ENCODE measurements around the gene SMAD6.

SMAD6 gene

DNA sequence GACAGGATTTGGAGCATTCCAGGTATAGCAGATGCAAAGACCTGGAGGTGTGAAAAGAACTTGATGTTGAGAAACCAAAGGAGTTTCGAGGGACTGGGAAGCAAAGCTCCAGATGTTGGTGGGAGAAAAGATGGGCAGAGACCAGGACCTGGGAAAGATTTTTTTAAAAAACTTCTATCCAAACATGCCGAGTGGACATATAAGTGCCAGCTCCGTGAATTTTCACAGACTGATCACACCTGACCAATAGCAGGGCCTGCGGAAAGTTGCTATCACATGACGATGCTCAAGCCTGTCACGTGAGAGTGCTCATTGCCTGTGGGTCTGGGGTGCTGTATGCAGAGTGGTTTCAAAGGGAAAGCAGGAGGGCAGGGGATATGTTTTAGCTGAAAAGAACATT lies 19.9 kb downstream of the SMAD6 start:
- DNase-seq, result no peak

DNA sequence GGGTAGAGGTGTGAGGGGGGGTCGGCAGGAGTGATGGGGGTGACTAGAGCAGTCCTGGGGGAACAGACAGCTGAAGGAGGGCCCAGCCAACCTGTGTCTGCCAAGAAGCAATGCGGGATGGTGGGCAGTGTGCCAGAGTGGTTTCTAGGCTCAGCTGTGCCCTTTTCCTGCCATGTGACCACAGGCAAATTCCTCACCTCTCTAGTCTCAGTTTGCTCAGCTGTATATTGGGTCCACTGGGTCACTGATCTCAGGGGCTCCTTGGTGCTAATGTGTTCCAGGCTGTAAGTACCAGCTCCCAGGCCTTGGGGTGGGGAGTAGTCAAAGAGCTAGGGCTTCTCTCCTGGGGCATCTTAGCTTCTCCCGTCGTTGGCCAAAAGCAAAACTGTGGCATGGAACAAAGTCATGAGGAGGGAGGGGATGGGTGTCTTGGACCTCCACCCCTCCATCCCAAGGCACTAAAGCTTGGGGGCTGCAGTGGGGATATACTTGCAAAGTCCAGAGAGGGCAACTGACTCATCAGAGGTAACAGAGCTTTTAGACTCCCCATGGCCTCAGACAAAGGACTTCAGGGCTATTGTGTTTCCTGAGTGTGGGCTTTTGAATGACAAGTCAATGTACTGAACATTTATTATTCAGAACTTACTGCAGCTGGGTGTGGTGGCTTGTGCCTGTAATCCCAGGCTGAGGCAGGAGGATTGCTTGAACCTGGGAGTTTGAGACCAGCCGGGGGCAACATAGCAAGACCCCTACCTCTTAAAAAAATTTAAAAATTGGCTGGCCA lies 20.9 kb downstream of the SMAD6 start:
- no peak for DNase-seq

DNA sequence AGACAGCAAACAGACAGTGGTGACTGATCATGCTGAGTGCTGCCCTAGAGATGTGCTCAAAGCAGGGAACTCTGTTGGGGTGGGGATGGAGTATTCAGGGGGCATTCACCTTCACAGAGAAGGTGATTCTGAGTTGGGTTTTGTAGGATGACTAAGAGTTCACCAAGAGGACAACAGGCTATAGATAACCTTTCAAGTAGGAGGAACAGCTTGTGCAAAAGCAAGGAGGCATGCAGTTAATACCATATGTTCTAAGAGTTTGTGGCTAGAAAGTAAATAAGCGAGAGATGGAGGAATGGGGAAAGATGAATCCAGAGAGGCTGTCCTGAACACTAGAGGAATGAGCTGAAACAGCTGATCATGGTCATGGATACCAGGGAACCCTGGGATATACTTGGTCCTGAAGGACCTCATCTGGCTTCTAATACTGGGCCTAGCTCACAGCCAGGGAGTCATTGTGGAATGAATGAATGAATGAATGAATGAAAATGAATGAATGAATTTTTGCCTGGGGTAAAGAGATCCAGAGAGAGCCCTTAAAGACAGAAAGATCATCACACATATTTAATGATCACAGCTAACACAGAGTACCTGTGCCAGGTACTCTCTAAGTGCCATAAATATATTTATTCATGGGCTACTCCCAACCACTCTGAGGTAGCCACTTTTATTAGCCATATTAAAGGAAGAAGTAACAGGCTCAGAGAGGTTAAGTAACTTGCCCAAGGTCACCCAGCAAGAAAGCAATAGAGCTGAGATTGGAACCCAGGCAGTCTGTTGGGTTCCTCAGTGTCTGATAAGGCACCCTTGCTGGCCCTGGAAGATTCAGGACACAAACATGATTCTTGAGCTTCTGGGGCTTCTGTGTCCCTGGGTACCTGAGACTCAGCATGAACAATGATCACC lies 22.0 kb downstream of the SMAD6 start:
- DNase-seq, result no peak

DNA sequence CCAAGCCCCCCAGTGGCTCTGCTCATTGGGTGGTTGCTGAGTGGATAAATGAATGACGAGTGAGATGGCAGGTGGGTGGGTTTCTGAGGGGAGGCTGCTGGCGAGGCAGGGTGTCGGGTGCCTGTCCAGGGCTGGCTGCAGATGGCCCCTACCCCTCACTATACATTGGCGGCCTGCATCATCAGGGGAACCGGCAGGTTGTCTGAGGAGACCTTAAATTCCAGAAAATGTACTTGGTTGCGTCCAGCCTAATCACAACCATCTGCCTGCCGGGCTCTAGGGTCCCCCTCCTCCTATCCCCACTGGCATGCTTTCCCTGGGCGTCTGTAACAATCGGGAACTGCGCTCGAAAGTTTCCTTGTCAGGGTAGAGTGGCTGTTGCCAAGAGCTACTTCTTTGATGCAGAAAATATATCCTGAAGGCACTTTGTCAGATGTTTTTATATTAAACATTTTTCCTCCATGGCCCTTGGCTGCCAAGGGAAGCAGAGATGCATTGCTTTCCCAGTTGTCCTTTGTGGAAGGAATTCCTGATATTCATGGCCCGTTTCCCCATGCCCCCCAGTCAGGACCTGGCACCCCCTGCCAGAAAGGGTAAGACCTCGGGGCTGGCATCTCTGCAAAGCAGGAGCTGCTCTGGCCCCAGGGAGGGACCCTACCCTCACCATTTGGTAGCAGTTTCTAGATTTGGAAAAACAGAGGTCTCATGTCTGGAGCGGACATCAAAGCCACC lies 22.9 kb downstream of the SMAD6 start:
- no peak for DNase-seq

DNA sequence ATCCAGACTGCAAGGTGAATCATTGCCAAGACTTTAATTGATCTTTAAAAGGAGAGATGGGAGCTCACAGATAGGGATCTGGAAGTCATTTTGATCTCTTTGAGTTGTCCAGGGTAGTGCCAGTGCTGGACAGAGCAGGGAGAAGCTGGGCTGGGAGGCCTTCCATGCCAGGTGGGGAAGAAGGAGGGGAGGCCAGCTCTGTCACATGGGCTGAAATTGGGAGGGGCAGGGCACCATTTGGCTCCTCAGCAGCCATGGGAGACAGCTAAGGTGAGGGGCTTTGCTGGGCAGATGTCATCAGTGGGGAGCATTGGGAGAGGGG lies 23.4 kb downstream of the SMAD6 start:
- DNase-seq, result no peak

DNA sequence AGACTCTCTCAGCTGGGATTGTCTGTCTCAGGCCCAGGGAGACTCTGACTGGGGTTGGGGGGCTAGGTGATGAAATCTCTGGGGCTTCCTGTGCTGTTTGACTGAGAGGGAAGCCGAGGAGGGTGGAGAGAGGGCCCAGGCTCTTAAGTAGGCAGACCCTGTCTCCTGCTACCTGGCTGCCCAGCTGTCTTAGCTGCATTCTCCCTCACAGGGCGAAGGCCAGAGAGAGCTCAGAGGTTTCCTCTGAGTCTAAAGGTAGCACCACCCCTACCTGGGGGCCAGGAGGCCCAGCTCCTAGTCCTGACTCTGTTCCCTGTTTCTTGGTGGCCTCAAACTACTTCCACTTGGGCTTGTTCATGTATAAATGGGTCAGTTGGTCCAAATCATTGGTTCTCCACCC lies 24.4 kb downstream of the SMAD6 start:
- DNase-seq, result no peak

DNA sequence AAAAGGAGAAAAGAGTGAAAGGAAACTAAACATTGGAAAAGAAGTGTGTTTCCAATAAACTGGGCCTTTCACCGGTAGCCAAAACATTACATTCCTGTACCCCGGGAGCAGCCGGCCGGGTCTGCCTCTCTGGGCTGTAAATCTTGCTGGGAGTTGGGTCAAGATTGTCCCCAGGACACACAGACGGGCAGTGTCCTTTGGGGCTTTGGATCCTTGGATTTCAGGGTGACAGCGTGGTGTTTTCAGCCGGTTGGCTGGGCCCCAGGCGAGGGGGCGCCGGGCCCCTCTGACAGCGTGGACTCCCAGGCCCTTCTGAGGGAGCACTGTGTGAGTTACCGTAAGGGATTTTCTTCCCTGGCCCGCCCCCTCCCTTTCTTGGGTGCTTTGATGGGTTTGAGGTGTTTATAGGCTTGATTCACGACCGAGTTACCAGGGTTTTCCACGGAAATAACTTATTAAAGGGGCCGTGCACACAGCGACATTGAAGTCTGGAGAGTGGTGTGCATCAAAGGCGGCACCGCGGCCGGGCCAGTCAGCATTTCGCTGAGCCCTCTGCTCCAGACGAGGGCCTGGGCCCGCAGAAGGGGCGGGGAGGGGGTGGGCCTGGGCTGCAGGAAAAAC lies 27.4 kb downstream of the SMAD6 start:
- DNase-seq, result no peak

DNA sequence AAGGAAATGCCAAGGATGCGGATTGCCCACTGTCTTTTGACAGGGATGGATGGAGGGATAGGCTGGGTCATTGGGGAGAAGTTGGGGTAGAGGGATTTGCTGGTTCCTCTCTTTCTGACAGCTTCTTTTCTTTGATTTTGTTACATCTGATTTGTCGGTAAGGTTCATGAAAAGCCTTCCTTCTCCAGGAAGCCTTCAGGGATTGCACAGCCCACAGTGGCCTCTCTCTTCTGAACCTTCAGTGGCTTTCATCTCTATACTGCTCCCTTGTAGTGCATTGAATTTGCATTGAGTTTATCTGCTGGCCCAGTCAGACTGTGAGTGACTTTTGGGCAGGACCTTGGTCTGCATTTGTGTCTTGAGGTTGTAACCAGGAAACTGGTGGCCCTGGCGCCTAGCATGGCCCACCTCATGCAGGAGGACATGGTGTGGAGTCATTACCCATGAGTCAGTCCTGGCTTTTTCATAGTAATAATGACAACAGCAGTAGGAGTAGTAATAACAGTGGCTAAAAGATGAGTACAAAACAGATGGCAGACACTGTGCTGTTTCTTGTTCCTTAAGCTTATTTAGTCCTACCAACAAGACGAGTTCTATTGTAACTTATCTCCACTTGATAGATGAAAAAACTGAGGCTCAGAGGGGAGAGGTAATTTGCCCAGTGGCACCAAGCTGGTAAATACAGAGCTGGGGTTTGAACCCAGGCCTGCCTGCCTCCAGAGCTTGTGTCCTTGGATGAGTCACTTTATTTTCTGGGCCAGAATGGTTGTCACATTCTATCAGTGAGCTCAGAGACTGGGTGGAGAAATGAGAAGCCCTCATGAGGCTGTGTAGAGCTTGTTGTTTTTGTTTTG lies 28.4 kb downstream of the SMAD6 start:
- DNase-seq, result no peak

DNA sequence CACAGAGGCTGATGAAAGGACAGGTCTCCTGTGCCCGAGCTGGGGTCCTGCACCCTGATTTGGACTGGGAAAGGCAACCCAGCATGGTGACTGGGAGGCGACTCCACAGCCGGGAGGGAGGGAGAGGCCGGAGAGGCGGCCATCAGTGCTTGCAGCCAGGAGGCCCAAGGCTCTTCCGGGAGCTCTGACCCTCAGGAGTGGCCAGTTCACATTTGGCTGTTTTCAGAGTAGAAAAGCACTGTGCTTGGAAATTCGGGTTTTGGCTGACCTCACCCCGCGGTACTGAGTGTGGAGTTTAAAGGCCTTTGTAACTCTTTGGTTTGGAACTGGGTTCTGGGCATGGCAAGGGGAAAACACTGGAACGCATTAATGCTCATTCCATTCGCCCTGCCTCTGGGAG lies 31.9 kb downstream of the SMAD6 start:
- DNase-seq, result no peak

DNA sequence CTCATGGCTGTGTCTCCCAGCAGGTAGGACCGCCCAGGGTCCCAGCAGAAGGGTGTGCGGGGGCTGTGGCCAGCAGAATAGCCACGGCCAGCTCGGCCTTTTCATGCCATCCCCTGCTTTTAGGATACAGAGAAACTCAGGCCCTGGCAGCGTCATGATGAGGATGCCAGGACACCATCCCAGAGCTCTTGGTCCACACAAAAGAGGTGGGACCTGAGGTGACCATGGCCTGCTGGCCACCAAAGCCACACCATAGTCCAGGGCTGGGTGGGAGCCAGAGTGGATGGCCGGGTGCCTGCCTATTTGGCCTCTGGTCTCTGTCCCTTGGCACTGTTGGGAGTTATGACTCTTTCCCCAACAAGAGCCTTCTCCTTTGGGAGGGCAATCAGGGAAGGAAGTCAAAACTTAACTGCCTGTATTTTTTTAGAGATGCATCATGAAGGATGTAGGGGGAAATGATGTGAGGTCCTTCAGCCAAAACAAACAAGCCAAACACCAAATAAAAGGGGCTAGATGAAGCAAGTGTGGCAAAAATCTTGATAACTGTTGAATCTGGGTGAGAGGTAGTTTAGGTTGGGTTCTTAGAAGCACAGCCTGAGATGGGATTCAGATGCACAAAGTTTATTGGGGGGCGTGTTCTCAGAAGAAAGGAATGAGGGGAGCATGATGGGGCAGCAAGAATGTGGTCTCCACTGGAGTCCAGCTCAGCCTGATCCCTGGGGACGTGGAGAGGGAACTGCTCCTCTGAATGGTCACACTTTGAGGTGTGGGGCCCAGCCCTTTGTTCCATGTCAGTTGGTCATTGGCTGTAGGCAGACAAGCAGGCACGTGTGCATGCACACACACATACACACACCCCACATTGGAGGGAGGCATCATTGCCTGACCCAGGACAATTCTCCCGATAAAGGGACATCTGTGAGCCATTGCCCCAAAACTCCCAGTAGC lies 33.2 kb downstream of the SMAD6 start:
- DNase-seq, result no peak

DNA sequence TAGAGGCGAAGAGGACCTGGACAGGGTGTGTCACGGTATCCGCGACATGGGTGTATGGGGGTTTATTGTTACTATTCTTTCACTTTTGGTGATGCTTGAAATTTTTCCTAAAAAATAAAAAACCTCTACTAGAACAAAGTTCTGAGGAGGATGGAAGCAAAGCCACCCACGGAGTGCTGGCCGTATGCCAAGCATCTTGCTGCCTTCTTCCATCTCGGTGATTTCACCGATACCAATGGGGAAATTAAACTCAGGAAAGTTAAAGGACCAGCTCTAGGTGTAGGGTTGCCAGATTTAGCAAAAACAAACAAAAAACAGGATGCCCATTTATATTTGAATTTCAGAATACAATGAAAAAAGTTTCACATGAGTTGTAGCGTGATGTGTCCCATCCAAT lies 33.9 kb downstream of the SMAD6 start:
- no peak for DNase-seq

DNA sequence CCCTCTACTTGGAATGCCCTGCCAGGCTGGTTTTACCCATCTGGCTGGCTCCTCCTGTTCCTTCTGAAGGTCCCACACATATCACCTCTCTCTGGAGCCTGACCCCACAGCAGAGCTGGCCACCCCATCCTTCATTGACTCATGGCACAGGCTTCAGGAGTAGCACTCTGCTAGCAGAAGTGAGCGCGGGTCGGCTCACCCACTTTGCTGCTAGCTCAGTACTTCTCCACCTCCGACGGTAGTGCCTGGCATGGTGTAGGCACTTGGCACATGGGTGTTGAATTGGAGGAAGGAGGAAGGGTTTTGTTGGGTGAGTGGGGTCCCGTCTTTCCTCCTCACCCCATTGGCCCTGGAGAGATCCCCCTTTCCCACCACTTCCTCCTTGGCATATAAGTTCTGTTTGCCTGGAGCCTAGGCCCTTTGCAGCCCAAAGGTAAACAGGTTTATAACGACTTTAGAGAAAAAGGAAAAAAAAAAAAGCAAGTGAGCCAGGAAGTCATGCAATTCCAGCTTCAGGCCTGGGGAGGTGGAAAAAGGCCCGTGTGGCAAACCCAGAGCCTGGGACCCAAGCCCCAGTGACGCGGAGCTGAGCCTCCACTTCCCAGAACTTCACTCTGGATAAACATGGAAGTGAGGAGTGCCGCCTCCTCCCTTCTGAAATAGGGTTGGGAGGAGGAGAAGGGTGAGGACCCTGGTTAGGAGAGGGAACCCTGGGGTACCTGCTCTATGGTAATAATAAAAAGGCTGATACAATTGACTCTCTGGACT lies 35.4 kb downstream of the SMAD6 start:
- DNase-seq, result no peak

DNA sequence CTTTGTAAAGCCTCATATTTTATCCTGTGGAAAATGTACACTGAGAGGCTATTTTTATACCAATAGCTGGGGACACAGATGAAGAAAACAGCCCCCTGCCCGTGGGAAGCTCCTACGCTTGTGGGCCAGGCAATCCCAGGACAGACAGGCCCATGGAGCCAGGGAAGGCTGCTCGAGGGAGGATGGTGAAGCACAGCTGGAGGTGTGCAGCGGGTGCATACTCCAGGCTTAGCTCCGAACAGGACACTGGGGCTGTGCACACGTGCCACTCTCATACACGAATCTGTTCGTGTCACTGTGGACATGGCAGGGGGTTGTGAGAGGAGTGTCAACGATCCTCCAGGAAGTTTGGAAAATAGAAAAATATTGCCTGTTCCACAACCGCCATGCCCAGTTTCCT lies 36.1 kb downstream of the SMAD6 start:
- DNase-seq, result no peak

DNA sequence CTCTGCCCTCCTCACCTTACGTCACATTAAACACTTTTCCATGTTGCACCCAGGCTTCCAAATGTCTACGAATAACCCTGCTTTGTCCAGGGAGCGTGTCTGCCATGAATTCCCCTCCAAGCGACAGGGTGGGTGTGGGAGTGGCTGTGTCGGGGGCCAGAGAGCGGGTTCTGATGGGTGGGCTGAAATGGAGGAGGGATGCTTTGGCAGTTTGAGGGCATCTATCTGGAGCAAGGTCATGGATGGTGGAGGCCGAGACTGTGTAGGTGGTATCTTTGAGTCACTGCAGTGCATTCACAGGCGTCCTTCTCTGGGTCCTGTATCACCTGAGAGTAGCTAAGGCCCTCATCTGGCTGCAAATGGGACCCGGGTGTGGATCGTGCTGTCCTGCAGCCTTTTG lies 36.6 kb downstream of the SMAD6 start:
- DNase-seq, result no peak

DNA sequence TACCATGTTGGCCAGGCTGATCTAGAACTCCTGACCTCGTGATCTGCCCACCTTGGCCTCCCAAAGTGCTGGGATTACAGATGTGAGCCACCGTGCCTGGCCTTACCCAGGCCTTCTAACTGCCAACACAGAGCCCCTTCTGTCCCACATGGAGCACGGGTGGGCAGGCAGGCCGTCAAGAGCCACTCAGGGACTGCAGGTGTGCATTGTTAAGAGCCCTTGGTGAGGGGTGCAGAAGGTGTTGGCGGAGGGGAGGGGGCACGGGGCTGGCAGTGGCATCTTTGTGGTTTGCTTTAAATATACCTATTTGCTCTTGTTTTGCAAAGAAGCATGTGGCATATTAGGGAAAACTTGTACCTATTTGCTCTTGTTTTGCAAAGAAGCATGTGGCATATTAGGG lies 37.3 kb downstream of the SMAD6 start:
- DNase-seq, result no peak

DNA sequence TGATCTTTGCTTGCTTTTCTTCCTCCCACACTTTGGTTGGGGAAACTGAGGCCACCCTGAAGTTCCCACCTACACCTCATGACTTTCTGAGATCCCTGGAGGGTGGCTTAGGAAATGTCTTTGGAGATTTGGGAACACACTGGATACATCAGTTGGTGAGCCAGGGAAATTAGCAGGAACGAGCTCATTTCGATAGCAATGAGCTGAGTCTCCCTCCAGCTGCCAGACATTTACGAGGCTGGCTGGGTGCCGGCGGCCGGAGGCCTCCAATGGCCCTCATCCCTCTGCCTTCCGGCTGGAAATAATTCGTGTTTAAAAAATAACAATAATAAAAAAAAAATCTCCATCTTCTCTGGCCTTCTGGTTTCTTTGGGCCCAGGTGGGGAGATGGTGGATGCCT lies 38.8 kb downstream of the SMAD6 start:
- no peak for DNase-seq

DNA sequence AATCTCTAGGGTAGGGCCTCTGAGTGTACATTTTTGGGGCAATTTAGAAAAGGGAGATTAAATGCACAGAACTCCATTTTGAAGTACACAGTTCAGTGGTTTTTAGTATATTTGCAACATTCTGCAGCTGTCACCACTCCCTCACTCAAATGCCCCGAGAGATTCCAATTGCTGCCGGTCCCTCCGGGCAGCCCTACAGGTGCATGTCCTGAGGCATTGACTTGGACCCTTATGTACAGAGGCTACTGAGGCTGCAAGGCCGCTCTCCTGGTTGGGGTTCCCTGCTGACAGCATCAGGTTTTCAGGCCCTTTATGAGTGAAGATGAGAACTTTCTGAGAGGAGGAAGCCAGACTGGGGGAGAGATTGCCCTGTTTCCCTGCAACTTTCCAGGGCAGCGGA lies 39.6 kb downstream of the SMAD6 start:
- no peak for DNase-seq

DNA sequence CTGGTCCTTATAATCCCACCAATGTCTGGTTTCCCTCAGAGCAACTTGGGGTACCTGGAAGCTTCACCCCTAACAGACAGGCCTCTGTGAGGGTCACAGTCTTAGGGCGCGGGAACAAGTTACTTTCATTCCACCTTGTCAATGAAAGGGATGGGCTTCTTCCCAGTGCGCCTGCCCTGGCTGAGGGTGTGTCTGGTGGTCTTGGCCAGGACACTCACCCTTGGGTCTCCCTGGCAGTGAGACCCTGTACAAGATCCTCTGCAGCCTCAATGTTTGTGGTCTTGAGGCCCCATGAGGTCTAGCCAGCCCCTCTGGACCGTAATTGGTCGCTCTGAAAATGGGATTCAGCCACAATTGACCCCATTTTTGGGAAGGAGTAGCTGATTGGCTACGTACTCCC lies 40.2 kb downstream of the SMAD6 start:
- DNase-seq, result no peak

DNA sequence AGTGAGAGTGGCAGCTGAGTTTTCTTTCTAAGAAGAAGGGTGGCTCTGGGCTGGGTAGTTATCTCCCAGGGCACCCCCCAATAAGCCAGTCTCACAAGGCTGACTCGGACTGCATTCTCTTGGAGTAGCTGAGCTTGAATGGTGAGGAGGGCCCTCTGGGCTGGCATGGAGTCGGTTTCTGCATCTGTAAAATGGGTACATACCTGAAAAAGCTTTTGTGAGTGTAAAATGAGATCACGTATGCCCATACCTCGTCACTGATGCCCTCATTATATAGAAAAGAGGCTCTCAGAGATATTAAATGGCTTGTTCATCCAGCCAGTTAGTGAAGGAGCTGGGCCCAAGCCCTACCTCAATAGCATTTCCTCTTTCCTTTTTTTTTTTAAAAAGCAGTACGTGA lies 41.2 kb downstream of the SMAD6 start:
- DNase-seq, result no peak
